Tibial nerve (tissue), 3 donors: ENCODE results near the gene CHKB.

Experiments
- CTCF ChIP-seq, 5 experiments: fragments of 200-600 bp in 3 of 5; fragments of 450-650 bp in 2 of 5; sonication (generic) in 3 of 5; IDR thresholded peaks; one replicate each; pipeline ENCODE4 v1.5.1; 2016 to 2019; ENCODE audit warnings: antibody characterized with exemption in 5 of 5, mild to moderate bottlenecking in 3 of 5, moderate library complexity in 2 of 5
- POLR2A ChIP-seq, 2 donors: fragments of 450-650 bp; IDR thresholded peaks; one replicate each; pipeline ENCODE4 v1.6.1; 2017; ENCODE audit warnings: antibody characterized with exemption in 2 of 2, mild to moderate bottlenecking in 2 of 2, moderate library complexity in 2 of 2

- TF ChIP-seq CTCF (IDR thresholded peaks at IDR 0.05) = no peak
- TF ChIP-seq POLR2A (IDR thresholded peaks at IDR 0.05) = no peak
Measured at GRCh38 chr22:50600538-50600937, 17.9 kb upstream of the CHKB start, which contains the start of gene MAPK8IP2.
